GM21367 (cell line): ENCODE results near the gene LTK.

Experiments used
- ATAC-seq: cut with Tn5 transposase; IDR thresholded peaks from one replicate; pipeline ENCODE4 v1.9.1; 2021; ENCODE audit not compliant: unreplicated experiment

The LTK gene

GRCh38 chr15:41530363-41530956 is 16.8 kb upstream of the LTK start:
- ATAC-seq: no peak

- ATAC-seq: no peak
Measured at GRCh38 chr15:41523097-41523496, 9.5 kb upstream of the LTK start.

GRCh38 chr15:41521614-41522013 is 8.0 kb upstream of the LTK start:
- no peak for ATAC-seq

- ATAC-seq: no peak
Measured at GRCh38 chr15:41520636-41521035, 7.0 kb upstream of the LTK start.

GRCh38 chr15:41517895-41518449 is 4.3 kb upstream of the LTK start:
- no peak for ATAC-seq

- no peak for ATAC-seq
Measured at GRCh38 chr15:41512940-41513505, 604 bp downstream of the LTK start.

GRCh38 chr15:41512512-41512939 is 1.1 kb downstream of the LTK start:
- no peak for ATAC-seq

- no peak for ATAC-seq
Measured at GRCh38 chr15:41511899-41512369, 1.7 kb downstream of the LTK start.

GRCh38 chr15:41511331-41511898 is 2.2 kb downstream of the LTK start:
- no peak for ATAC-seq

GRCh38 chr15:41510728-41511127 is 2.9 kb downstream of the LTK start:
- no peak for ATAC-seq

- ATAC-seq: no peak
Measured at GRCh38 chr15:41507820-41508290, 5.8 kb downstream of the LTK start.

GRCh38 chr15:41506796-41507341 is 6.8 kb downstream of the LTK start:
- ATAC-seq: no peak

GRCh38 chr15:41505776-41506175 is 7.9 kb downstream of the LTK start:
- no peak for ATAC-seq

- ATAC-seq: no peak
Measured at GRCh38 chr15:41504751-41505492, 8.7 kb downstream of the LTK start.

- ATAC-seq: no peak
Measured at GRCh38 chr15:41503669-41504010, 10.0 kb downstream of the LTK start.

- no peak for ATAC-seq
Measured at GRCh38 chr15:41502795-41503668, 10.6 kb downstream of the LTK start.

- no peak for ATAC-seq
Measured at GRCh38 chr15:41501931-41502794, 11.5 kb downstream of the LTK start.

- ATAC-seq: no peak
Measured at GRCh38 chr15:41501191-41501917, 12.3 kb downstream of the LTK start.
